Kidney (tissue), 14 donors: ENCODE data around the gene KITLG. TPM values are rescaled to one million over a fixed set of nuclear protein-coding genes. Genes with fewer than 3 reads are reported as not detected.

Experiments used
- DNase-seq, 5 donors: peaks; one replicate each; pipeline ENCODE4 v3.0.0-alpha.2; 2013 to 2020
- FAIRE-seq: peaks from 2 replicates; lab custom pipeline; 2012; peaks lifted over from hg19 to GRCh38; lab: Jason Lieb, UNC
- H3K27ac ChIP-seq, 2 donors: one replicate each; pipeline ENCODE4 v1.7.0; 2013; ENCODE audit warnings: low read depth in 2 of 2, low read length in 2 of 2, inconsistent platforms in 1 of 2
- H3K27me3 ChIP-seq: one replicate; pipeline ENCODE4 v1.7.1; 2013; ENCODE audit warnings: low read length, inconsistent platforms; ENCODE audit not compliant: control insufficient read depth, insufficient read depth
- H3K36me3 ChIP-seq, 3 donors: one replicate each; pipeline versions ENCODE4 v1.7.0 to v1.7.1; 2013; ENCODE audit warnings: low read length in 3 of 3, control low read depth in 1 of 3, inconsistent platforms in 1 of 3; ENCODE audit not compliant: insufficient read depth in 3 of 3, control insufficient read depth in 2 of 3
- H3K4me1 ChIP-seq, 3 donors: one replicate each; pipeline versions ENCODE4 v1.7.0 to v1.7.1; 2013; ENCODE audit warnings: low read length in 3 of 3, inconsistent platforms in 1 of 3, low read depth in 1 of 3; ENCODE audit not compliant: control insufficient read depth in 2 of 3, insufficient read depth in 2 of 3
- H3K4me3 ChIP-seq, 3 donors: one replicate each; pipeline versions ENCODE4 v1.7.0 to v1.8.1; 2013; ENCODE audit warnings: low read length in 3 of 3, control low read depth in 1 of 3, inconsistent platforms in 1 of 3
- H3K9ac ChIP-seq, 3 donors: one replicate each; pipeline versions ENCODE4 v1.7.0 to v1.7.1; 2013; ENCODE audit warnings: low read length in 3 of 3, control low read depth in 1 of 3, inconsistent platforms in 1 of 3
- H3K9me3 ChIP-seq, 3 donors: one replicate each; pipeline versions ENCODE4 v1.7.0 to v1.7.1; 2013; ENCODE audit warnings: low read length in 3 of 3, control low read depth in 1 of 3, inconsistent platforms in 1 of 3; ENCODE audit not compliant: control insufficient read depth in 2 of 3, insufficient read depth in 1 of 3
- CTCF ChIP-seq: IDR thresholded peaks from 3 replicates; pipeline ENCODE4 v1.5.1; 2012; ENCODE audit warnings: mild to moderate bottlenecking, moderate library complexity, borderline replicate concordance; ENCODE audit not compliant: insufficient read depth; ENCODE audit errors: extremely low read depth
- intact Hi-C: fragments of 100-400 bp; cut with DNase I; formaldehyde crosslinking; loops from one replicate; pipeline ENCODE4 v1.11.1; 2022
- polyA plus RNA-seq: library from polyadenylated mRNA; stranded (reverse); fragments of 350-450 nt; fragmentation: Illumina TruSeq; extraction: RNeasy Lipid Tissue Mini Kit (QIAGEN cat#74804); gene quantifications from one replicate; pipeline ENCODE4 v1.2.3, GENCODE V29; 2014; ENCODE audit warnings: low read depth, low replicate concordance; ENCODE audit not compliant: insufficient read depth
- total RNA-seq: library from RNA; stranded (reverse); fragmentation: NEBNext Ultra II Directional; extraction: Animal tissue kit (Norgen Biotek cat#: 25700); gene quantifications from one replicate; pipeline ENCODE4 v1.2.1, GENCODE V29; 2021
- donor health status: control.
- donor health status: control.
- donor health status: control.
- donor health status: control.
- donor health status: control.
- donor health status: DM: yes; HTN: yes; CAD: no.
- donor health status: Normal renal cell carcinoma (clear cell type).

KITLG gene
- total and polyA plus RNA-seq, 2 donors from 2014 or later = 17.6 to 125 TPM

GRCh38 chr12:88577537-88577936, 2.7 kb downstream of the KITLG start:
- H3K36me3 ChIP-seq = no peaks in the 10 kb centered on the region
- no peak overlapping the region for H3K9ac ChIP-seq
- peaks cover 0 to 12% (median 5%) of the 10 kb centered on the region in 3 donors for H3K4me1 ChIP-seq
- peak overlapping the region in 2 of 3 donors; percentile 1 to 94 for H3K4me3 ChIP-seq
- H3K27me3 ChIP-seq = no peaks in the 10 kb centered on the region
- intact Hi-C loops = no loop called here
- H3K27ac ChIP-seq = no peak overlapping the region
- DNase-seq (peak in 1 of 5 donors; percentile 42), FAIRE-seq (no peak)
- peak; percentile 18 for TF ChIP-seq CTCF
- H3K9me3 ChIP-seq = no peaks in the 10 kb centered on the region

GRCh38 chr12:88576866-88577265, 3.4 kb downstream of the KITLG start:
- Histone ChIP-seq H3K4me3 (peak overlapping the region in 1 of 3 donors; percentile 1), H3K36me3 (no peaks in the 10 kb centered on the region), H3K9ac (no peak overlapping the region), H3K4me1 (peaks cover 0 to 12% (median 5%) of the 10 kb centered on the region in 3 donors), H3K27ac (no peak overlapping the region), H3K9me3 (no peaks in the 10 kb centered on the region), H3K27me3 (no peaks in the 10 kb centered on the region)
- no peak for TF ChIP-seq CTCF
- FAIRE-seq (no peak), DNase-seq (no peak)
- intact Hi-C loops = no loop called here

GRCh38 chr12:88575361-88575970, 4.8 kb downstream of the KITLG start:
- Histone ChIP-seq H3K9me3 (no peaks in the 10 kb centered on the region), H3K36me3 (no peaks in the 10 kb centered on the region), H3K4me1 (peaks cover 0 to 12% (median 5%) of the 10 kb centered on the region in 3 donors), H3K27ac (no peak overlapping the region), H3K4me3 (no peak overlapping the region), H3K9ac (no peak overlapping the region), H3K27me3 (no peaks in the 10 kb centered on the region)
- no peak for FAIRE-seq
- DNase-seq = peak in 2 of 5 donors; percentile 34 to 59
- intact Hi-C loops = no loop called here
- no peak for TF ChIP-seq CTCF
